GM15510 (cell line): ENCODE data around the gene MRPL33.

Experiments
- POLR2A ChIP-seq: IDR thresholded peaks from 3 replicates; pipeline ENCODE4 v1.6.1; 2011; ENCODE audit warnings: borderline replicate concordance; ENCODE audit not compliant: insufficient read length; ENCODE audit errors: extremely low read depth

MRPL33 gene

GRCh38 chr2:27736031-27736889, 35.3 kb upstream of the MRPL33 start:
- TF ChIP-seq POLR2A, result no peak

- no peak for TF ChIP-seq POLR2A
These were observed 34.7 kb upstream of the MRPL33 start for GRCh38 chr2:27736890-27737204.

- TF ChIP-seq POLR2A, result no peak
These were observed 33.7 kb upstream of the MRPL33 start for GRCh38 chr2:27737676-27738348.

GRCh38 chr2:27738349-27739057, 33.0 kb upstream of the MRPL33 start:
- TF ChIP-seq POLR2A, result no peak

GRCh38 chr2:27739058-27739373, 32.5 kb upstream of the MRPL33 start:
- no peak for TF ChIP-seq POLR2A

- no peak for TF ChIP-seq POLR2A
These were observed 29.8 kb upstream of the MRPL33 start for GRCh38 chr2:27741673-27742072.

- no peak for TF ChIP-seq POLR2A
These were observed 28.9 kb upstream of the MRPL33 start for GRCh38 chr2:27742571-27742970.

- TF ChIP-seq POLR2A, result no peak
These were observed 25.2 kb upstream of the MRPL33 start for GRCh38 chr2:27746325-27746724.

- no peak for TF ChIP-seq POLR2A
These were observed 23.6 kb upstream of the MRPL33 start for GRCh38 chr2:27747827-27748352.

- no peak for TF ChIP-seq POLR2A
These were observed 20.1 kb upstream of the MRPL33 start for GRCh38 chr2:27751377-27751776.

GRCh38 chr2:27752551-27753237, 18.8 kb upstream of the MRPL33 start:
- TF ChIP-seq POLR2A, result no peak

- no peak for TF ChIP-seq POLR2A
These were observed 17.4 kb upstream of the MRPL33 start for GRCh38 chr2:27754138-27754588.

GRCh38 chr2:27754831-27755230, 16.7 kb upstream of the MRPL33 start:
- no peak for TF ChIP-seq POLR2A

- no peak for TF ChIP-seq POLR2A
These were observed 15.4 kb upstream of the MRPL33 start for GRCh38 chr2:27756091-27756490.

- TF ChIP-seq POLR2A, result no peak
These were observed 14.7 kb upstream of the MRPL33 start for GRCh38 chr2:27756544-27757498.
